Lung (tissue), 12 donors: ENCODE results near the gene TLR10. TPM values are rescaled to one million over a fixed set of nuclear protein-coding genes. Genes with fewer than 3 reads are reported as not detected.
"Not testable (repeated sequence)": the region's sequence is repeated elsewhere in the genome, so short reads cannot be mapped to it uniquely, and the experiment has no call there.

ENCODE experiments used
- ATAC-seq: fragments of 200-7000 bp; cut with Tn5 transposase; one replicate; pipeline ENCODE4 v1.9.1; 2020; ENCODE audit warnings: moderate number of reproducible peaks; ENCODE audit not compliant: insufficient read depth, low FRiP score
- DNase-seq, 3 donors: peaks; one replicate each; pipeline ENCODE4 v3.0.0-alpha.2; 2013 to 2017
- H3K27ac ChIP-seq, 2 donors: one replicate each; pipeline ENCODE4 v1.5.1; 2013; ENCODE audit warnings: mild to moderate bottlenecking in 2 of 2, moderate library complexity in 2 of 2, control low read depth in 1 of 2, inconsistent platforms in 1 of 2, low read depth in 1 of 2, low read length in 1 of 2
- H3K27me3 ChIP-seq, 3 donors: one replicate each; pipeline ENCODE4 v1.5.1; 2013; ENCODE audit warnings: low read length in 2 of 3; ENCODE audit not compliant: control insufficient read depth in 3 of 3, insufficient read depth in 3 of 3
- H3K36me3 ChIP-seq, 4 donors: one replicate each; pipeline ENCODE4 v1.5.1; 2013; ENCODE audit warnings: low read length in 4 of 4, mild to moderate bottlenecking in 1 of 4, moderate library complexity in 1 of 4; ENCODE audit not compliant: control insufficient read depth in 4 of 4, insufficient read depth in 4 of 4
- H3K4me1 ChIP-seq, 5 donors: one replicate each; pipeline ENCODE4 v1.5.1; 2013; ENCODE audit warnings: low read length in 5 of 5, mild to moderate bottlenecking in 2 of 5, moderate library complexity in 1 of 5; ENCODE audit not compliant: control insufficient read depth in 5 of 5, insufficient read depth in 5 of 5
- H3K4me3 ChIP-seq: one replicate; pipeline ENCODE4 v1.5.1; 2013; ENCODE audit warnings: mild to moderate bottlenecking, control low read depth, moderate library complexity
- H3K9ac ChIP-seq, 2 donors: one replicate each; pipeline ENCODE4 v1.5.1; 2013; ENCODE audit warnings: low read length in 2 of 2, control low read depth in 1 of 2; ENCODE audit not compliant: insufficient read depth in 1 of 2
- H3K9me3 ChIP-seq, 4 donors: one replicate each; pipeline ENCODE4 v1.5.1; 2013; ENCODE audit warnings: low read length in 3 of 4, mild to moderate bottlenecking in 1 of 4, moderate library complexity in 1 of 4; ENCODE audit not compliant: control insufficient read depth in 4 of 4, insufficient read depth in 3 of 4
- WGBS, 2 donors: extraction: QIAGEN DNeasy Blood & Tissue Kit; methylation state at CpG; one replicate each; pipeline ENCODE4 v1.1.7; 2013; 5-methylcytosine and 5-hydroxymethylcytosine counted together
- polyA plus RNA-seq, 2 donors: library from polyadenylated mRNA; stranded (reverse); fragments of 200-250 nt; gene quantifications; one replicate each; pipeline ENCODE4 v1.2.1, GENCODE V29; 2013
- total RNA-seq, 2 donors: library from RNA; depleted of rRNA in 1 of 2; stranded (reverse); fragments of >200 nt in 1 of 2; gene quantifications; one replicate each; pipeline ENCODE4 v1.2.1, GENCODE V29; 2014 to 2021
- TF ChIP-seq, protein P1 (sequence below): IDR thresholded peaks from 2 replicates; pipeline ENCODE4 v1.5.1; 2012; ENCODE audit warnings: mild to moderate bottlenecking; ENCODE audit errors: control extremely low read depth, extremely low read depth
- donor health status: control.
- donor health status: control.
- donor health status: Bipolar disorder and iron deficiency.
- donor health status: healthy.
- donor health status: DM: yes; HTN: yes; CAD: no.

TLR10 gene
- total and polyA plus RNA-seq, 4 donors: 0.14 to 4.4 (median 0.60) TPM

DNA sequence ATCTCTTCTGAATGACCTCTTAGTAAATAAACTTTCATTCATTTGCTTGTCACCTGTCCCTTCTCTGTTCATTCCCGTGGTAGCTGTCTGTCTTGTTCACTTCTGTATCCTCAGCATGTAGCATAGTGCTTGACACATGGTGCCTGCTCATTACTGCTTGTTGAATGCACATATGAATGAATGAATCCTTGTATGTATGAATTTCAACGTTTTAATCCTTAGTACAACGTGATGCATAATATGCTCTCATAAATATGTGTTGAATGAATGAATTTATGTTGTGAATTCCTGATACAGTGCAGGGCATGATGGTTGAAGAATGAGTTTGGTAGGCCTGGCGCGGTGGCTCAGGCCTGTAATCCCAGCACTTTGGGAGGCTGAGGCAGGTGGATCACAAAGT, 3.0 kb downstream of the TLR10 start:
- H3K27me3 ChIP-seq: no peaks in the 10 kb centered on the region
- no peaks in the 10 kb centered on the region for H3K36me3 ChIP-seq
- H3K4me3 ChIP-seq: no peak overlapping the region
- H3K9me3 ChIP-seq: no peaks in the 10 kb centered on the region
- no peaks in the 10 kb centered on the region for H3K4me1 ChIP-seq
- 82 to 90% methylated on average over 5 of the region's 5 CpGs for WGBS, 2 donors
- H3K27ac ChIP-seq: no peak overlapping the region
- no peak overlapping the region for H3K9ac ChIP-seq
- DNase-seq: no peak
- ATAC-seq: no peak
- TF ChIP-seq, protein P1, sequence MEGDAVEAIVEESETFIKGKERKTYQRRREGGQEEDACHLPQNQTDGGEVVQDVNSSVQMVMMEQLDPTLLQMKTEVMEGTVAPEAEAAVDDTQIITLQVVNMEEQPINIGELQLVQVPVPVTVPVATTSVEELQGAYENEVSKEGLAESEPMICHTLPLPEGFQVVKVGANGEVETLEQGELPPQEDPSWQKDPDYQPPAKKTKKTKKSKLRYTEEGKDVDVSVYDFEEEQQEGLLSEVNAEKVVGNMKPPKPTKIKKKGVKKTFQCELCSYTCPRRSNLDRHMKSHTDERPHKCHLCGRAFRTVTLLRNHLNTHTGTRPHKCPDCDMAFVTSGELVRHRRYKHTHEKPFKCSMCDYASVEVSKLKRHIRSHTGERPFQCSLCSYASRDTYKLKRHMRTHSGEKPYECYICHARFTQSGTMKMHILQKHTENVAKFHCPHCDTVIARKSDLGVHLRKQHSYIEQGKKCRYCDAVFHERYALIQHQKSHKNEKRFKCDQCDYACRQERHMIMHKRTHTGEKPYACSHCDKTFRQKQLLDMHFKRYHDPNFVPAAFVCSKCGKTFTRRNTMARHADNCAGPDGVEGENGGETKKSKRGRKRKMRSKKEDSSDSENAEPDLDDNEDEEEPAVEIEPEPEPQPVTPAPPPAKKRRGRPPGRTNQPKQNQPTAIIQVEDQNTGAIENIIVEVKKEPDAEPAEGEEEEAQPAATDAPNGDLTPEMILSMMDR: no peak

DNA sequence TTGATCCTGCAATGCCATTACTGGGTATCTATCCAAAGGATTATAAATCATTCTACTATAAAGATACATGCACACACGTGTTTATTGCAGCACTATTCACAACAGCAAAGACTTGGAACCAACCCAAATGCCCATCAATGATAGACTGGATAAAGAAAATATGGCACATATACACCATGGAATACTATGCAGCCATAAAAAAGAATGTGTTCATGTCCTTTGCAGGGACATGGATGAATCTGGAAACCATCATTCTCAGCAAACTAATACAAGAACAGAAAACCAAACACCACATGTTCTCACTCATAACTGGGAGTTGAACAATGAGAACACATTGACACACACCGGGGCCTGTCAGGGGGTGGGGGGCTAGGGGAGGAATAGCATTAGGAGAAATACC, 4.9 kb downstream of the TLR10 start:
- H3K9me3 ChIP-seq, ATAC-seq, H3K9ac ChIP-seq, H3K36me3 ChIP-seq, H3K4me3 ChIP-seq, H3K27me3 ChIP-seq, H3K27ac ChIP-seq, DNase-seq, H3K4me1 ChIP-seq: not testable (repeated sequence)
- 84 to 92% methylated on average over 2 of the region's 2 CpGs for WGBS, 2 donors

DNA sequence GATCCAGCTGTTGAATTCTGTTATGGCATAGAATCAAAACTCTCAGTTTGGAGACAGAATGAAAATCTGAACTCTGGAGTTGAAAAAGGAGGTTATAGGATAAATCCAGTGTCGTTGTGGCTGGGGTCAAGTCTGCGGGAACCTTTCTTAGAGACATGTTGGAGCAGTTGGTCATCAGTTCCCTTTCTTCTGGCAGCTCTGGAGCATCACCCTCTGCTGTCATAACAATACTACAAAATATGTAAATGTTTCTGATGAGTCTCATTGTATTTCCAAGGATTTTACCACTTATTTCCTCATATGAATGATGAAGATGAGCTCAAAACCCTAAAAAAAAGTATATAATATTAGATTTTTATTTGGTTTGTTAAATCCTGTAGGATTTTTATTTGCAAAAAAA, 7.5 kb downstream of the TLR10 start:
- ATAC-seq: no peak
- no peaks in the 10 kb centered on the region for H3K4me1 ChIP-seq
- no peak overlapping the region for H3K4me3 ChIP-seq
- H3K36me3 ChIP-seq: no peaks in the 10 kb centered on the region
- WGBS, 2 donors: 83 to 97% methylated on average over 2 of the region's 2 CpGs
- no peaks in the 10 kb centered on the region for H3K27me3 ChIP-seq
- H3K27ac ChIP-seq: no peak overlapping the region
- TF ChIP-seq, protein P1: no peak
- no peak for DNase-seq
- H3K9ac ChIP-seq: no peak overlapping the region
- no peaks in the 10 kb centered on the region for H3K9me3 ChIP-seq

DNA sequence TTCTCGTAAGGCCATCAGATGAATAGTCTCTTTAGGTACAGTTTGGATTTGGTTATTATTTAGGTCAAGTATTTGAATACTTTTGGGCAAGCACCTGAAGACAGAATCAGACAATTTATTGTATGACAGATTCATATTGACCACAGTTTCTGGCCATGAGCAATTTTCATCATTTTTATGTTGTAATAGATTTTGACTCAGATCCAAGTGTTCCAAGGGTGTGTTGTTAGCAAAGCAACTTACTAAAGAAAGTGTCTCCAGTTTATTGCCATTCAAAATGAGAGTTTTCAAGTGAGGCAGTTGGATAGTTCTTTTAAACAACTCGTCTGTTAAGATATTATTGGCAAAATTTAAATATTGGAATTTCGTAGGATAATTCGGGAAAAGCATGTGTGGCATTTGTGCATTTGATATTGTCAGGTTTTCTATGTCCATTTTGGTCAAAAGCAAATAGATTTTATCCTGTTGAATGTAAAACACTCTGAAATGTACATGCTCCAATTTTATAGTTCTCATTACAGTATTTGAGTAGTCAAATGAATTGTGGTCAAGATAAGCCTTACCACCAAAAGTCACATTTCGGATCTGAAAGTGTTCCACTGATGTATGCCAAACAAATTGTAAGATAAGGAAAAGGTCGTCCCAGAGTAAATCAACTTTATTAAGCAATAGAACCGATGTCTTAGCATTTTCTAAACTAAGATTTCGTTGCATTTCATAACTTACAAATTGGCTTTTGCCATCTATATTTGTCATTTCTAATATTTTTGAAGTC, 8.4 kb downstream of the TLR10 start:
- Histone ChIP-seq H3K36me3 (no peaks in the 10 kb centered on the region), H3K9ac (no peak overlapping the region), H3K27me3 (no peaks in the 10 kb centered on the region), H3K4me3 (no peak overlapping the region), H3K27ac (no peak overlapping the region), H3K9me3 (no peaks in the 10 kb centered on the region), H3K4me1 (no peaks in the 10 kb centered on the region)
- 76 to 89% methylated on average over 8 of the region's 8 CpGs for WGBS, 2 donors
- ATAC-seq: no peak
- TF ChIP-seq, protein P1: no peak
- DNase-seq: no peak

DNA sequence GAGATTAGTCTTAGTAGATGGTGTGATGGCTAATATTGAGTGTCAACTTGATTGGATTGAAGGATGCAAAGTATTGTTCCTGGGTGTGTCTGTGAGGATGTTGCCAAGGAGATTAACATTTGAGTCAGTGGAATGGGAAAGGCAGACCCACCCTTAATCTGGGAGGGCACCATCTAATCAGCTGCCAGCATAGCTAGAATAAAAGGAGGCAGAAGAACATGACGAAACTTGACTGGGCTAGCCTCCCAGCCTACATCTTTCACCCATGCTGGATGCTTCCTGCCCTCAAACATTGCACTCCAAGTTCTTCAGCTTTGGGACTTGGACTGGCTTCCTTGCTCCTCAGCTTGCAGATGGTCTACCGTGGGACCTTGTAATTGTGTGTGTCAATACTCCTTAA, 12.5 kb downstream of the TLR10 start:
- not testable (repeated sequence) for H3K4me3 ChIP-seq, H3K27me3 ChIP-seq, H3K9me3 ChIP-seq, H3K4me1 ChIP-seq, H3K9ac ChIP-seq, H3K36me3 ChIP-seq, ATAC-seq, H3K27ac ChIP-seq, DNase-seq
- 94 to 98% methylated on average over 2 of the region's 2 CpGs for whole genome bisulfite sequencing, 2 donors
